ENCODE data around the gene NTF3.

DNA sequence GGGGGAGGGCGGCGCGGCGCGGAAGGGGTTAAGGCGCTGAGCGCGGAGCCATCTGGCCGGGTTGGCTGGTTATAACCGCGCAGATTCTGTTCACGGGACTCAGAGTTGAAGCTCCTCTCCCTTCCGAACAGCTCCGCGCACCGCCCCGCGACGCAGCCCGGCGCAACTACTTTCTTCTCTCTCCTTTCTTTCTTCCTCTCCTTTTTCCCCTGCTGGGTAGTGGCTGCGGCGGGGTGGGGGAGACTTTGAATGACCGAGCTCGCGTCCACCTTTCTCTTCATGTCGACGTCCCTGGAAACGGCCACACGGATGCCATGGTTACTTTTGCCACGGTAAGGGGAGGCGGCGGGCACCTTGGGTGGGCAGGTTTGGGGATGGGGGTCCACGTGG lies at the start of gene NTF3:
- TF ChIP-seq USF1 (IDR thresholded peaks at IDR 0.05; ENCODE audit: borderline replicate concordance, low read depth) (no peak), EZH2phosphoT487 (IDR thresholded peaks at IDR 0.05; ENCODE audit: borderline replicate concordance, low read depth) (no peak), TAF1 (IDR thresholded peaks at IDR 0.05; ENCODE audit: borderline replicate concordance, low read depth, low read length) (no peak), RFX5 (IDR thresholded peaks at IDR 0.05; ENCODE audit: low read length) (no peak), USF2 (IDR thresholded peaks at IDR 0.05; ENCODE audit: borderline replicate concordance, low read depth, low read length) (no peak), FOSL2 (IDR thresholded peaks at IDR 0.05; ENCODE audit: borderline replicate concordance, low read depth) (no peak), YY1 (IDR thresholded peaks at IDR 0.05; ENCODE audit: low read depth) (no peak)
- TF ChIP-seq, protein P1, sequence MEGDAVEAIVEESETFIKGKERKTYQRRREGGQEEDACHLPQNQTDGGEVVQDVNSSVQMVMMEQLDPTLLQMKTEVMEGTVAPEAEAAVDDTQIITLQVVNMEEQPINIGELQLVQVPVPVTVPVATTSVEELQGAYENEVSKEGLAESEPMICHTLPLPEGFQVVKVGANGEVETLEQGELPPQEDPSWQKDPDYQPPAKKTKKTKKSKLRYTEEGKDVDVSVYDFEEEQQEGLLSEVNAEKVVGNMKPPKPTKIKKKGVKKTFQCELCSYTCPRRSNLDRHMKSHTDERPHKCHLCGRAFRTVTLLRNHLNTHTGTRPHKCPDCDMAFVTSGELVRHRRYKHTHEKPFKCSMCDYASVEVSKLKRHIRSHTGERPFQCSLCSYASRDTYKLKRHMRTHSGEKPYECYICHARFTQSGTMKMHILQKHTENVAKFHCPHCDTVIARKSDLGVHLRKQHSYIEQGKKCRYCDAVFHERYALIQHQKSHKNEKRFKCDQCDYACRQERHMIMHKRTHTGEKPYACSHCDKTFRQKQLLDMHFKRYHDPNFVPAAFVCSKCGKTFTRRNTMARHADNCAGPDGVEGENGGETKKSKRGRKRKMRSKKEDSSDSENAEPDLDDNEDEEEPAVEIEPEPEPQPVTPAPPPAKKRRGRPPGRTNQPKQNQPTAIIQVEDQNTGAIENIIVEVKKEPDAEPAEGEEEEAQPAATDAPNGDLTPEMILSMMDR (IDR thresholded peaks at IDR 0.05) = no peak
- TF ChIP-seq, protein P2, sequence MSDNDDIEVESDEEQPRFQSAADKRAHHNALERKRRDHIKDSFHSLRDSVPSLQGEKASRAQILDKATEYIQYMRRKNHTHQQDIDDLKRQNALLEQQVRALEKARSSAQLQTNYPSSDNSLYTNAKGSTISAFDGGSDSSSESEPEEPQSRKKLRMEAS (IDR thresholded peaks at IDR 0.05; ENCODE audit: low read depth) = no peak
